ENCODE data around the gene SLC44A2.

Gene SLC44A2

GRCh38 chr19:10625003-10625761 lies at the start of gene SLC44A2:
Gene SLC44A2, plus strand, starts transcription at chr19:10625553. Its CDS starts 81 bp downstream, at chr19:10625634.
- no peak for DNase-seq (ENCODE audit: low read depth in 2 of 2)

DNA sequence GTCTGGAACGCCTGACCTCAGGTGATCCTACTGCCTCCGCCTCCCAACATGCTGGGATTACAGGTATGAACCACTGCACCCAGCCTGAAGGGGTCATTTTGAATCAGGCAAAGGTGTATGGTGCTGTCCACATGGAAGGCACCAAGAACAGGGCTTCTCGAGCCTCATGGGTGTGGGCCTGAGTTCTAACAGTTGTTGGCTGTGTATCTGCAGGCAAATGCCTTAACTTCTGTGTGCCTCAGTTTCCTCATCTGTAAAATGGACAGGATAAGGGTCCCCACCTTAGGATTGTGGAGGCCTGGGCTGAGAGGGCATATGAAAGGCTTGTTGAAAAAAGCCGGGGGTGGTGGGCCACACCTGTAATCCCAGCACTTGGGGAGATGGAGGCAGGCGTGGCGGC lies 47.4 kb upstream of the SLC44A2 start:
- no peak for DNase-seq (ENCODE audit: low read depth in 2 of 2)

DNA sequence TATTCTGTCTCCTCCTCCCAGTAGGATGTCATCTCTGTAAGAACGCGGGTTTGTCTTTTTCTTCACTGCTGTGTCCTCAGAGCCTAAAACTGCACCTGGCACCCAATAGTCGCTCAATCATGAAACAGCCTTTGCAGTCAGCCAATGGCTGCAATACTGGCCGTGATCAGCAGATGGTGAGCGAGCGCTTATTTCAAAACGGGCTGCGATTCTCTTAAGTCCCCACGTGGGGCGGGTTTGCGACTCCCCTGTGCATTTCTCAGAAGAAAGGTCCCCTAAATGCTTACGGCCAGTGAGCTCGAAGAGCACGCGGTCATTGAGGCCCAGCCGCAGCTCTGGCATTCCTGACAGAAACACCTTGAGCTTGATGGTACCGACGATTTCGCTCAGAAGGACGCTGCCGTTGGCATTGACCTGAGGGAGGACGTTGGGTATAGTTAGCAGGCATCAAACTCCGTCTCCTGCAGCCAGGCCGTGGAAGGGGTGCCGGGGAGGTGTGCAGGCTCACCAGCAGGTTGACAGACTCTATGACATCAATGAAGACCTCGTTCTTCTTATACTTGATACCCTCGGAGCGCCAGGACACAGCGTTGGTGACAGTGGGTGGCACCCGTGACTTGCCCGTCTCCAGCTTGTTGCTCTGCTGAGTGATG lies 44.2 kb upstream of the SLC44A2 start:
- DNase-seq (ENCODE audit: low read depth in 2 of 2): peak; percentile 80 to 85

- DNase-seq (ENCODE audit: low read depth in 2 of 2): no peak
Measured at GRCh38 chr19:10582091-10582490, 43.3 kb upstream of the SLC44A2 start.

- no peak for DNase-seq (ENCODE audit: low read depth in 2 of 2)
Measured at GRCh38 chr19:10583036-10583776, 42.1 kb upstream of the SLC44A2 start.

GRCh38 chr19:10586396-10586795 lies 39.0 kb upstream of the SLC44A2 start:
- DNase-seq (ENCODE audit: low read depth in 2 of 2): no peak

GRCh38 chr19:10587022-10587838 lies 38.1 kb upstream of the SLC44A2 start, which contains the start of gene AP1M2:
Gene AP1M2, minus strand, starts transcription at chr19:10587312. Its CDS starts 81 bp downstream, at chr19:10587231.
- DNase-seq (ENCODE audit: low read depth in 2 of 2): no peak

DNA sequence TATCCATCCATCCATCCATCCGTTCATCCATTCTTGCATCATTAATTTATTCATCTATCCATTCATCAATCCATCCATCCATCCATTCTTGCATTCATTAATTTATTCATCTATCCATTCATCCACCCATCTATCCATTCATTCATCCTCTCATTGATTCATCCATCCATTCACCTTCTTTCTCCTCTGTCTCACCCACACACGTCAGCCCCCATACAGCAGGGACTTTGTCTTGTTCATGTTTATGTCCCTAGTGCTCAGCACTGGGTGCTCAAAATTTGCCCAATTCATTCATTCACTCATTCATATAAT lies 37.6 kb upstream of the SLC44A2 start:
- no peak for DNase-seq (ENCODE audit: low read depth in 2 of 2)

- no peak for DNase-seq (ENCODE audit: low read depth in 2 of 2)
Measured at GRCh38 chr19:10593148-10593547, 32.2 kb upstream of the SLC44A2 start.

- DNase-seq (ENCODE audit: low read depth in 2 of 2): no peak
Measured at GRCh38 chr19:10593820-10594637, 31.3 kb upstream of the SLC44A2 start.

GRCh38 chr19:10600149-10600548 lies 25.2 kb upstream of the SLC44A2 start:
- no peak for DNase-seq (ENCODE audit: low read depth in 2 of 2)

DNA sequence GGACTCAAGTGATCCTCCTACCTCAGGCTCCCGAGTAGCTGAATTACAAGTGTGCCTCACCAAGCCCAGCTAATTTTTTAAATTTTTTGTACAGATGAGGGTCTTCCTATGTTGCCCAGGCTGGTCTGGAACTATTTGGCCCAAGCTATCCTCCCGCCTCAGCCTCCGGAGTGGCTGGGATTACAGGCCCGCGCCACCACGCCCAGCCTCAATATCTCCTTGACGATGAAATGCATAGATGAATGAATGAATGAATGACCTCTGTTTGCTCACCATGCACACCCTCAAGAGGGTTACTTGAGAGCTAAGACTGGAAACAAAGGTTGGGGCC lies 23.4 kb upstream of the SLC44A2 start:
- no peak for DNase-seq (ENCODE audit: low read depth in 2 of 2)

- peak; percentile 78 to 81 for DNase-seq (ENCODE audit: low read depth in 2 of 2)
Measured at GRCh38 chr19:10602330-10603083, 22.8 kb upstream of the SLC44A2 start.

- DNase-seq (ENCODE audit: low read depth in 2 of 2): peak; percentile 67 to 71
Measured at GRCh38 chr19:10603084-10603872, 22.1 kb upstream of the SLC44A2 start.

GRCh38 chr19:10603873-10604459 lies 21.4 kb upstream of the SLC44A2 start:
- DNase-seq (ENCODE audit: low read depth in 2 of 2): no peak

GRCh38 chr19:10604460-10604980 lies 20.8 kb upstream of the SLC44A2 start:
- DNase-seq (ENCODE audit: low read depth in 2 of 2): no peak

- DNase-seq (ENCODE audit: low read depth in 2 of 2): no peak
Measured at GRCh38 chr19:10611907-10612306, 13.4 kb upstream of the SLC44A2 start.

GRCh38 chr19:10612499-10613119 lies 12.7 kb upstream of the SLC44A2 start:
- DNase-seq (ENCODE audit: low read depth in 2 of 2): no peak

Measured in stimulated activated CD8-positive, alpha-beta memory T cell treated with anti-CD3 and anti-CD28 coated beads, Interleukin-7, amount 100 ng/mL, for 1 hour (primary cell).